Fibroblast of lung (primary cell): Measurements from ENCODE around the gene CELF3. TPM values are rescaled to one million over a fixed set of nuclear protein-coding genes. Genes with fewer than 3 reads are reported as not detected.

Experiments
- DNase-seq, 2 donors: peaks; one replicate each; pipeline versions ENCODE4 v3.0.0 to v3.0.0-alpha.2; 2010; ENCODE audit warnings: low read depth in 2 of 2
- H2AFZ ChIP-seq: 2 replicates; pipeline ENCODE4 v1.5.1; 2012; ENCODE audit warnings: low read length, control low read depth, inconsistent platforms
- H3K27ac ChIP-seq: 2 replicates; pipeline ENCODE4 v1.5.1; 2011; ENCODE audit warnings: low read length, control low read depth; ENCODE audit not compliant: insufficient read depth
- H3K27me3 ChIP-seq: 2 replicates; pipeline ENCODE4 v1.5.1; 2011; ENCODE audit warnings: mild to moderate bottlenecking, low read length; ENCODE audit not compliant: control insufficient read depth, insufficient read depth
- H3K36me3 ChIP-seq: 2 replicates; pipeline ENCODE4 v1.5.1; 2011; ENCODE audit warnings: low read length; ENCODE audit not compliant: control insufficient read depth, insufficient read depth
- H3K4me1 ChIP-seq: 2 replicates; pipeline ENCODE4 v1.5.1; 2011; ENCODE audit warnings: low read length; ENCODE audit not compliant: control insufficient read depth, insufficient read depth; ENCODE audit errors: extremely low read depth
- H3K4me2 ChIP-seq: 2 replicates; pipeline ENCODE4 v1.5.1; 2011; ENCODE audit warnings: low read length, control low read depth; ENCODE audit not compliant: insufficient read depth; ENCODE audit errors: extremely low read depth
- H3K4me3 ChIP-seq, 4 experiments: fragments of 200-600 bp in 1 of 4; sonication (generic) in 1 of 4; replicated peaks in 1 of 4; 2 replicates each; pipeline ENCODE4 v1.5.1; 2011 to 2016; ENCODE audit warnings: low read length in 4 of 4, low read depth in 3 of 4, mild to moderate bottlenecking in 3 of 4, control low read depth in 2 of 4, inconsistent platforms in 1 of 4, mixed read lengths in 1 of 4; ENCODE audit not compliant: insufficient read depth in 1 of 4; ENCODE audit errors: control extremely low read depth in 1 of 4
- H3K79me2 ChIP-seq: 2 replicates; pipeline ENCODE4 v1.5.1; 2012; ENCODE audit warnings: mild to moderate bottlenecking, low read length, inconsistent platforms; ENCODE audit not compliant: control insufficient read depth, insufficient read depth
- H3K9ac ChIP-seq: 2 replicates; pipeline ENCODE4 v1.5.1; 2011; ENCODE audit warnings: mild to moderate bottlenecking, low read length, control low read depth; ENCODE audit not compliant: insufficient read depth
- H3K9me3 ChIP-seq: 2 replicates; pipeline ENCODE4 v1.5.1; 2012; ENCODE audit warnings: low read depth, low read length; ENCODE audit not compliant: control insufficient read depth, insufficient read depth
- H4K20me1 ChIP-seq: 2 replicates; pipeline ENCODE4 v1.5.1; 2011; ENCODE audit warnings: low read length; ENCODE audit not compliant: control insufficient read depth, insufficient read depth; ENCODE audit errors: extremely low read depth
- CTCF ChIP-seq, 2 donors: IDR thresholded peaks in 1 of 2; conservative IDR thresholded peaks in 1 of 2; 1 replicate in 1 of 2; 2 replicates in 1 of 2; pipeline ENCODE4 v1.5.1; 2011 to 2012; ENCODE audit warnings: low read length in 2 of 2, control low read depth in 1 of 2, inconsistent platforms in 1 of 2, low read depth in 1 of 2, mild to moderate bottlenecking in 1 of 2
- EZH2 ChIP-seq: IDR thresholded peaks from 2 replicates; pipeline ENCODE4 v1.5.1; 2012; ENCODE audit warnings: low read length, control low read depth, mild to moderate bottlenecking; ENCODE audit errors: missing control alignments
- polyA plus RNA-seq, 2 donors: library from polyadenylated mRNA; depleted of rRNA in 1 of 2; stranded (reverse) in 1 of 2; unstranded in 1 of 2; fragments of >200 nt; gene quantifications; 2 replicates each; pipeline ENCODE4 v1.2.1, GENCODE V29; 2011 to 2012; ENCODE audit warnings: missing spikeins in 1 of 2
- total RNA-seq: library from RNA; depleted of rRNA; stranded (reverse); fragments of >200 nt; gene quantifications from 2 replicates; pipeline ENCODE4 v1.2.1, GENCODE V29; 2014

CELF3 gene
- total and polyA plus RNA-seq, 2 donors (not counting 1 experiment from before 2014, with no cell fraction given), result not detected

- no peak overlapping the region for H3K4me2 ChIP-seq
- H3K4me1 ChIP-seq, result no peaks in the 10 kb centered on the region
- no peaks in the 10 kb centered on the region for H3K9me3 ChIP-seq
- no peak overlapping the region for H3K4me3 ChIP-seq
- DNase-seq, result peak; percentile 44 to 46
- no peak overlapping the region for H2AFZ ChIP-seq
- no peaks in the 10 kb centered on the region for H3K79me2 ChIP-seq
- no peaks in the 10 kb centered on the region for H3K36me3 ChIP-seq
- H3K27me3 ChIP-seq, result no peaks in the 10 kb centered on the region
- no peak for TF ChIP-seq EZH2
- TF ChIP-seq CTCF (conservative IDR thresholded peaks at IDR 0.05 in 1 of 2, IDR thresholded peaks at IDR 0.05 in 1 of 2; ENCODE audit: low read depth in 1 of 2, low read length in 2 of 2), result no peak
- no peaks in the 10 kb centered on the region for H4K20me1 ChIP-seq
- no peak overlapping the region for H3K27ac ChIP-seq
- H3K9ac ChIP-seq, result peak overlapping the region; percentile 16
Observed at GRCh38 chr1:151653397-151653796, 63.2 kb downstream of the CELF3 start.

Other genes with a start within 250 kb of the CELF3 start
- gene CGN, start 205.4 kb downstream of the CELF3 start, total RNA-seq, result under 0.01 and 0.17 TPM in 2 replicates
- gene CGN, start 205.4 kb downstream of the CELF3 start, polyA plus RNA-seq, result 0.17 and 0.21 TPM in 2 replicates
- 6.9 and 18.2 TPM in 2 replicates for gene TUFT1, start 176.5 kb downstream of the CELF3 start, total RNA-seq
- 16.7 and 24.7 TPM in 2 replicates for gene TUFT1, start 176.5 kb downstream of the CELF3 start, polyA plus RNA-seq
- gene SNX27, start 104.8 kb downstream of the CELF3 start, total RNA-seq, result 31.1 and 38.1 TPM in 2 replicates
- 24.4 and 29.5 TPM in 2 replicates for gene SNX27, start 104.8 kb downstream of the CELF3 start, polyA plus RNA-seq
- not detected in 2 replicates for gene RIIAD1, start 4.7 kb upstream of the CELF3 start, total RNA-seq
- gene RIIAD1, start 4.7 kb upstream of the CELF3 start, polyA plus RNA-seq, result not detected in 2 replicates
- gene MRPL9, start 46.7 kb upstream of the CELF3 start, total RNA-seq, result 86.5 and 91.4 TPM in 2 replicates
- 58.3 and 79.2 TPM in 2 replicates for gene MRPL9, start 46.7 kb upstream of the CELF3 start, polyA plus RNA-seq
- gene TDRKH, start 73.7 kb upstream of the CELF3 start, total RNA-seq, result 1.8 and 5.6 TPM in 2 replicates
- 1.8 and 2.1 TPM in 2 replicates for gene TDRKH, start 73.7 kb upstream of the CELF3 start, polyA plus RNA-seq
- not detected in 2 replicates for gene LINGO4, start 88.6 kb upstream of the CELF3 start, total RNA-seq
- not detected in 2 replicates for gene LINGO4, start 88.6 kb upstream of the CELF3 start, polyA plus RNA-seq
- under 0.01 and 0.17 TPM in 2 replicates for gene RORC, start 115.0 kb upstream of the CELF3 start, total RNA-seq
- gene RORC, start 115.0 kb upstream of the CELF3 start, polyA plus RNA-seq, result not detected in 2 replicates
- gene C2CD4D, start 123.0 kb upstream of the CELF3 start, total RNA-seq, result not detected in 2 replicates
- not detected in 2 replicates for gene C2CD4D, start 123.0 kb upstream of the CELF3 start, polyA plus RNA-seq
- not detected in 2 replicates for gene THEM5, start 136.9 kb upstream of the CELF3 start, total RNA-seq
- not detected in 2 replicates for gene THEM5, start 136.9 kb upstream of the CELF3 start, polyA plus RNA-seq
- gene THEM4, start 192.7 kb upstream of the CELF3 start, total RNA-seq, result 4.6 and 6.4 TPM in 2 replicates
- 15.8 and 18.7 TPM in 2 replicates for gene THEM4, start 192.7 kb upstream of the CELF3 start, polyA plus RNA-seq